RWPE2 (cell line): ENCODE measurements around the gene SPRR4.
A peak's percentile ranks its signal among the peaks of the same experiment; 100 is the strongest.

Experiments used
- ATAC-seq: fragments of 200-7000 bp; cut with Tn5 transposase; 3 replicates; pipeline ENCODE4 v1.9.1; 2021; ENCODE audit warnings: low read depth
- DNase-seq: peaks from one replicate; pipeline ENCODE4 v3.0.0-alpha.2; 2020; ENCODE audit warnings: low spot score
- H3K27ac ChIP-seq: fragments of 450-650 bp; 2 replicates; pipeline ENCODE4 v1.5.1; 2017; ENCODE audit warnings: mild to moderate bottlenecking; ENCODE audit not compliant: poor library complexity, severe bottlenecking
- H3K27me3 ChIP-seq: fragments of 250-450 bp; sonication (Bioruptor Pico); 2 replicates; pipeline ENCODE4 v1.5.1; 2021; ENCODE audit warnings: mild to moderate bottlenecking, moderate library complexity; ENCODE audit not compliant: insufficient read depth, poor library complexity, severe bottlenecking
- H3K36me3 ChIP-seq: fragments of 250-450 bp; sonication (Bioruptor Pico); 2 replicates; pipeline ENCODE4 v1.5.1; 2020; ENCODE audit warnings: low read depth, mild to moderate bottlenecking, moderate library complexity
- H3K4me1 ChIP-seq: fragments of 250-450 bp; sonication (Bioruptor Pico); 2 replicates; pipeline ENCODE4 v1.5.1; 2021; ENCODE audit warnings: mild to moderate bottlenecking, moderate library complexity; ENCODE audit not compliant: insufficient read depth, poor library complexity, severe bottlenecking
- H3K4me3 ChIP-seq: fragments of 250-450 bp; sonication (Bioruptor Pico); 2 replicates; pipeline ENCODE4 v1.5.1; 2021; ENCODE audit warnings: mild to moderate bottlenecking, moderate library complexity; ENCODE audit not compliant: severe bottlenecking
- H3K9me3 ChIP-seq: fragments of 250-450 bp; sonication (Bioruptor Pico); 2 replicates; pipeline ENCODE4 v1.5.1; 2021; ENCODE audit warnings: mild to moderate bottlenecking, moderate library complexity; ENCODE audit not compliant: severe bottlenecking
- CTCF ChIP-seq: fragments of 450-650 bp; IDR thresholded peaks from one replicate; pipeline ENCODE4 v1.5.1; 2017; ENCODE audit warnings: mild to moderate bottlenecking, moderate library complexity; ENCODE audit not compliant: poor library complexity, severe bottlenecking

The SPRR4 gene

GRCh38 chr1:152981146-152981871, 10.9 kb downstream of the SPRR4 start:
- DNase-seq = no peak
- TF ChIP-seq CTCF = no peak
- no peaks in the 10 kb centered on the region for H3K27me3 ChIP-seq
- H3K9me3 ChIP-seq = no peaks in the 10 kb centered on the region
- ATAC-seq = no peak
- H3K4me1 ChIP-seq = no peaks in the 10 kb centered on the region
- H3K27ac ChIP-seq = no peak overlapping the region
- no peaks in the 10 kb centered on the region for H3K36me3 ChIP-seq
- H3K4me3 ChIP-seq = no peak overlapping the region

- ATAC-seq (no peak), DNase-seq (no peak)
- Histone ChIP-seq H3K36me3 (no peaks in the 10 kb centered on the region), H3K27ac (no peak overlapping the region), H3K9me3 (no peaks in the 10 kb centered on the region), H3K27me3 (no peaks in the 10 kb centered on the region), H3K4me3 (no peak overlapping the region), H3K4me1 (no peaks in the 10 kb centered on the region)
- no peak for TF ChIP-seq CTCF
These were observed 11.6 kb downstream of the SPRR4 start for GRCh38 chr1:152982076-152982475.

- DNase-seq (no peak), ATAC-seq (no peak)
- Histone ChIP-seq H3K4me3 (no peak overlapping the region), H3K9me3 (no peaks in the 10 kb centered on the region), H3K4me1 (peaks cover 3% of the 10 kb centered on the region), H3K27me3 (no peaks in the 10 kb centered on the region), H3K36me3 (no peaks in the 10 kb centered on the region), H3K27ac (no peak overlapping the region)
- no peak for TF ChIP-seq CTCF
These were observed 12.8 kb downstream of the SPRR4 start for GRCh38 chr1:152983234-152983633.

- H3K27me3 ChIP-seq = no peaks in the 10 kb centered on the region
- no peaks in the 10 kb centered on the region for H3K36me3 ChIP-seq
- ATAC-seq = peak; percentile 70; the same call in 2 of the 3 replicates
- TF ChIP-seq CTCF = no peak
- H3K4me3 ChIP-seq = no peak within 1 kb of the TSS
- H3K27ac ChIP-seq = no peak within 1 kb of the TSS
- H3K4me1 ChIP-seq = peaks cover 3% of the 10 kb centered on the region
- no peak for DNase-seq
- H3K9me3 ChIP-seq = no peaks in the 10 kb centered on the region
These were observed 13.3 kb downstream of the SPRR4 start, which contains the start of gene SPRR1A for GRCh38 chr1:152983743-152984142. Gene SPRR1A (plus strand): TSS chr1:152984081. CDS start chr1:152985231, 1,150 bp downstream.

GRCh38 chr1:152986578-152986977, 16.1 kb downstream of the SPRR4 start:
- no peak overlapping the region for H3K4me3 ChIP-seq
- H3K27ac ChIP-seq = no peak overlapping the region
- no peak for ATAC-seq
- H3K36me3 ChIP-seq = no peaks in the 10 kb centered on the region
- TF ChIP-seq CTCF = no peak
- peaks cover 3% of the 10 kb centered on the region for H3K4me1 ChIP-seq
- no peaks in the 10 kb centered on the region for H3K27me3 ChIP-seq
- no peak for DNase-seq
- no peaks in the 10 kb centered on the region for H3K9me3 ChIP-seq
